Activated CD4-positive, CD25-positive, alpha-beta regulatory T cell (primary cell): ENCODE results near the gene MGAT4B.
A peak's percentile ranks its signal among the peaks of the same experiment; 100 is the strongest.

Source experiments
- DNase-seq, 4 experiments: peaks; one replicate each; lab custom pipeline; 2025; lab: John Stamatoyannopoulos, UW

The MGAT4B gene

DNA sequence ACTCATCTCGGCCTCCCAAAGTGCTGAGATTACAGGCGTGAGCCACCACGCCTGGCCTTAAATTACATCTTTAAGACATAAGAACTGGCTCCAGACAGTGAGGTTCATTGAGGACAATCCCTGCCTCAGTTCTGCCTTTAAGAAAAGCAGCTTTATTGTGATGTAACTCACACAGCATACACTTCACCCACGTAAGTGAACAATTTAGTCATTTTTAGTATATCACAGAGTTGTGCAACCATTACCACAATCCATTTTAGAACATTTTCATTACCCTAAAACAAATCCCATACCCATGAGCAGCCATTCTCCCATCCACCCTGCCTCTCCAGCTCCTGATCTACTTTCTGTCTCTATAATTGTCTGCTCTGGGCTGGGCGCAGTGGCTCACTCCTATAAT is 36.9 kb downstream of the MGAT4B start:
- DNase-seq: no peak

DNA sequence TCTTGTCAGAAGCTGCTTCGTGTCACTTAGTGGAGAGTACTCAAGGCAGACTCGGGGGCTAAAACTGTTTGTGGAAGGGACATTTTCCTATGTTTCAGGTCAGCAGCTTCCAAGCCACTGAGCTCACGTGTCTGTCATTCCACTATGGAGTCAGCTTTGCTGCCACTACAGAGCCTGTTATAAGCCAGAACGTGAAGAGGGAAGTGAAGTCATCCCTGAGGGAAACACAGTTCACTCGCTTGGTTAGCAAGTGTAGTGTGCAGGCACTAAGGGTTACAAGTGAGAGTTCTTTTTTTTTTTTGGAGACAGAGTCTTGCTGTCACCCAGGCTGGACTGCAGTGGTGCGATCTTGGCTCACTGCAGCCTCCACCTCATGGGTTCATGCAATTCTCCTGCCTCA is 37.4 kb downstream of the MGAT4B start:
- no peak for DNase-seq

DNA sequence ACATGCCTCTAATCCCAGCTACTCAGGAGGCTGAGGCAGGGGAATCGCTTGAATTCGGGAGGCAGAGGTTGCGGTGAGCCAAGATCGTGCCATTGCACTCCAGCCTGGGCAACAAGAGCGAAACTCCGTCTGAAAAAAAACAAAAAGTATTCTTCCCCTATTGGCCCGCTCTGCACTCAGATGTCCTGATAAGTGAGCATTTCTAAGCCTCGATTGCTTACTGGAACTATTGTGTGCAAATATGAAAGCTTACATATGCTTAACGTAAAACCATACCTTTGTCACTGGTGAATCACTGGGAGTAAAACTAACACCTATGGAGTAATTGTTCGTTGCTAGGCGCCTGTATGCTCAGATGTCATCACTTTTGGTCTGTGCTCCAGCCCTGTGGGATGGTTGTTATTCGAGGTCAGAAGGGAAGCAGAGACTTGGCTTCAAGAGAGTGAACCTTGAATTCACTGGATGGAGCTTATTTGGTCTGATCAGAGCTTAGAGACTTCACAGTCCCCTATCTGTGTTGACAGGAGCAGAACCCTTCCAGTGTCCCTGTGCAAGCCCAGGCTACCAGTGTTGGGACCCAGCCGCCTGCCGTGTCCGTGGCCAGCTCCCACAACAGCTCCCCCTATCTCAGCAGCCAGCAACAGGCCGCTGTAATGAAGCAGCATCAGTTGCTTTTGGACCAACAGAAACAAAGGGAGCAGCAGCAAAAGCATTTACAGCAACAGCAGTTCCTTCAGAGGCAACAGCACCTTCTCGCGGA is 38.2 kb downstream of the MGAT4B start:
- no peak for DNase-seq

DNA sequence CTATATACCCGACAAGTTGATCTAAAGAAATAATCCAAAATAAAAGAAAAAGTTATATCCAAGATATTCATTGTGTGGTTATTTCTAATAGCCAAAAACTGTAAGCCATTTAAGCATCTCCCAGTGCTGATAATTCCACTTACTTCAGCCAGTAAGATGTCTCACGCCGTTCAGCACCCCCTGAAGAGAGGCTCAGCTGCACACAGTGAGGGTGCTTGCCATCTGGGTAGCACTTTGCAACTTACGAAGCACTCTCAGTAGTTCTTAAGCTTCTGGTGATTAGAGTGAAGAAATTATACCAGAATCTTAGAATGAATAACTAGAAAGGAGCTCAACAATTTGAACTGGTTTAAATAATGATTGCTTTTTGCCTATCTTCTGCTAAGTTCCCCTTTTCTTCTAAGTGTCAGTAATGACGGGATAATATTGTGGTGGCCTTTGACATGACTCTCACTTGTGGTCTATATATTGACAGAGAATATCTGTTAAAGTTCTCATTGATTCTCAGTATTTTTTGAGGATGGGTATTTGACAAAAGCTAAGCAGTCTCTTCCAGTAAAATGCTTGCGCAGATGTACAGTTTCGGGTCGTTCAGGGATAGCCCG is 39.1 kb downstream of the MGAT4B start:
- DNase-seq: no peak

GRCh38 chr5:179766726-179767455 is 39.8 kb downstream of the MGAT4B start:
- DNase-seq: no peak

DNA sequence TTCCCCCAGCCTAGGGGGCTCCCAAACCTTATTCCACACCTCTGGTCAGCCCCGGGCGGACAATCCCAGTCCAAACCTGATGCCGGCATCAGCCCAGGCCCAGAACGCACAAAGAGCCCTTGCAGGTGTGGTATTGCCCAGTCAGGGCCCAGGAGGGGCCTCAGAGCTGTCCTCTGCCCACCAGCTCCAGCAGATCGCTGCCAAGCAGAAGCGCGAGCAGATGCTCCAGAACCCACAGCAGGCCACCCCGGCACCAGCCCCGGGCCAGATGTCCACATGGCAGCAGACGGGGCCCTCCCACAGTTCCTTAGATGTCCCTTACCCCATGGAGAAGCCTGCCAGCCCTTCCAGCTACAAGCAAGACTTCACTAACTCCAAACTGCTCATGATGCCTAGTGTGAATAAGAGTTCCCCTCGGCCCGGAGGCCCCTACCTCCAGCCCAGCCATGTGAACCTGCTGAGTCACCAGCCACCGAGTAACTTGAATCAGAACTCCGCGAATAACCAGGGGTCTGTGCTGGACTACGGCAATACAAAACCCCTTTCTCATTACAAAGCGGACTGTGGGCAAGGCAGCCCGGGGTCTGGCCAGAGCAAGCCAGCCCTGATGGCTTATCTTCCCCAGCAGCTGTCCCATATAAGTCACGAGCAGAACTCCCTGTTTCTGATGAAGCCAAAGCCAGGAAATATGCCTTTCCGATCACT is 40.5 kb downstream of the MGAT4B start:
- no peak for DNase-seq

GRCh38 chr5:179765400-179765799 is 41.3 kb downstream of the MGAT4B start:
- no peak for DNase-seq

DNA sequence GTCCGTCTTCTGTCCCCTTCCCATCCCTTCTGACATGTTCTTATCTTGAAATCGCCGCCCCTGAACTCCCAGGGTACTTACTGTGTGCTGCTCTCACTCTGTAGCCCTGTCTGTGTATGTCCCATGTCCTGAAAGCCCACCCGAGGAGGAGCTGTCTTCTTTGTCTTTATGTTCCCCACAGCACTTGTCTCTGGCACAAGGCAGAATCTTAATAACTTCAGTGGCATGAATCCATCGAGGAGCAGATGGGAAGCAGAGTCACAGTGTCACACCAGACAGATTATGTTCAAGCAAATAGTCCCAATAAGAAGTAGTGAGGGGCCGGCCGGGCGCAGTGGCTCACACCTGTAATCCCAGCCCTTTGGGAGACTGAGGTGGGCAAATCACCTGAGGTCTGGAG is 42.6 kb downstream of the MGAT4B start:
- DNase-seq: no peak

- DNase-seq: peak in 3 of 4 experiments; percentile 23 to 34 (median 23)
Measured at GRCh38 chr5:179763215-179763945, 43.3 kb downstream of the MGAT4B start.

GRCh38 chr5:179762781-179763176 is 43.9 kb downstream of the MGAT4B start:
- no peak for DNase-seq

DNA sequence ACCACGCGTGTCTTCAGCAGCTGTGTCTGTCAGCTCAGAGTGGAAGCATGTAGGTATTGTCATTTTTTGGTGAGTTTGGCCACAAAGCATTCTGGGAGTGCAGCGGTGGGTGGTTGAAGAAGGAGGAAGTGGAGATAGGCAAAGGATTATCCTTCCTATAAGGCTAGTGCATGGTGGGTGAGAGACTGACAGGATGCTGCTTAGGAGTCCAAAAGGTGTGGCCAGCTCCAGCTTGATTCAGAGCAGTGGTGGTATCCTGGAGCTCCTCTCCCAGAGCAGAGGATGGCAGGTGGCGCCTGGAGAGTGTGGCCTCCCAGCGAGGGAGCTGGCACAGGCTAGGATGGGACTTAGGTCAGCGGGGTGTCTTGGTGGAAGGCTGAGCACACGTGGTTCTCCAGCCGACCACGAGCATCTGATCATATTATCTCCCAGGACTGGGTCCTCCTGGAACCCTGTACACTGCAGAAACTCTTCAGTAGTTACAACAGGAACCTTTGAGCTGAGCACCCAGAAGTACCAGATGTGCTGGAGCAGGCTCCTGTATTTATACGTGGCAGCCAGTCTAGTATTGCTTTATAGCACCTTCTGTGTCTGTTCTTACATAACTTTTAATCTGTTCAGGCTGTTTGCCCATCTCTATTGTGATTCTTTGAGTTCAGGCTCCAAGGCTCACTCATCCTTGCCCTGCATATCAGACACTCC is 44.4 kb downstream of the MGAT4B start:
- DNase-seq: peak in 1 of 4 experiments; percentile 6

- DNase-seq: peak in 1 of 4 experiments; percentile 10
Measured at GRCh38 chr5:179759581-179760551, 46.8 kb downstream of the MGAT4B start.

GRCh38 chr5:179758955-179759354 is 47.7 kb downstream of the MGAT4B start:
- no peak for DNase-seq

DNA sequence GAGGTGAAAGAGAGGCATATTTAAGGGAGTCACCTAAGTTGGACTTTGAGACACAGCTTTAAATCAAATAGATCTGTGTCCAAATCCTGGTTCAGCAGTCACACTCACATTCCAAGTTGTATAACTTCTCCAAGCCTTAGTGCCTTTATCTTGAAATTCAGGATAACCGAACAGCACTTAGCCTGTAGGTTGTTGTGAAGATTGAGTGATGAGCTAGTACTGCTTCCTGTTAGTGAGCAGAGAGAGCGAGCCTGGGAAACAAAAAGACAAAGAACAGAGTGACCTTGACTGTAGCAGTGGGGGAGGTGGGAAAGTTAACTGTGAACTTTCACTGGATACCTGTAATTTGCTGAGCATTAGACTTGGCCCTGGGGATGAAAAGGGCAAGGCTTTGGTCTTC is 51.6 kb downstream of the MGAT4B start:
- no peak for DNase-seq

GRCh38 chr5:179753971-179754370 is 52.7 kb downstream of the MGAT4B start:
- no peak for DNase-seq

DNA sequence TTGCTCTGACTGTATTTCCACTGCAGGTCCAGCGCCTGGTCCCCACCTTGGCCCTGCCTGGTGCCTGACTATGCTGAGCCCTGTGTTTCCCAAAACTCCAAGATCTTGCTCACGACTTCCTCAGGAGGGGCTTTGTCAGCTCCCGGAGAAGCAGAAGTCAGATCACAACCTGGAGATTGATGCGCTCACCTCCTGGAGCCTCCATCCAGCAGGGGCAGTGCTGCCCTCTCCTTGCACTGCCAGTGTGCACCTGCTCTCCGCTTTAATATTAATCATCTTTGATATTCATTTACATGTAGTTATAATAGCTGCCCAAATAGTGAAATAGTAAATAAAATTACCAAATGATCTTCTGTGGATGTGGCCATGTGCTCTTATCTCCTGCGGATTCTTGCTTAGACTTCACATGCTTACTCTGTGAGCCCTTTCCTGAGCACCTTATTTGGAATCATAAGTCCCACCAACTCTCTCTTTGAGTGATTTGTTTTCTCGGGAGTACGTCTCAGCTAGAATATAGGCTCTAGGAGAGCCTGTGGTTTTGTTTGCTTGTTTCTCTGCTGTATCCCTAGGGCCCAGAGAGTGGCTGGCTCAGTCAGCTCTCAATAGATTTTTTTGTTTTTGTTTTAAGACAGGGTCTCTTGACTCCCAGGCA is 56.7 kb downstream of the MGAT4B start:
- no peak for DNase-seq

- DNase-seq: no peak
Measured at GRCh38 chr5:179747811-179748210, 58.9 kb downstream of the MGAT4B start.
